ENCODE results near the gene PTGES.

DNA sequence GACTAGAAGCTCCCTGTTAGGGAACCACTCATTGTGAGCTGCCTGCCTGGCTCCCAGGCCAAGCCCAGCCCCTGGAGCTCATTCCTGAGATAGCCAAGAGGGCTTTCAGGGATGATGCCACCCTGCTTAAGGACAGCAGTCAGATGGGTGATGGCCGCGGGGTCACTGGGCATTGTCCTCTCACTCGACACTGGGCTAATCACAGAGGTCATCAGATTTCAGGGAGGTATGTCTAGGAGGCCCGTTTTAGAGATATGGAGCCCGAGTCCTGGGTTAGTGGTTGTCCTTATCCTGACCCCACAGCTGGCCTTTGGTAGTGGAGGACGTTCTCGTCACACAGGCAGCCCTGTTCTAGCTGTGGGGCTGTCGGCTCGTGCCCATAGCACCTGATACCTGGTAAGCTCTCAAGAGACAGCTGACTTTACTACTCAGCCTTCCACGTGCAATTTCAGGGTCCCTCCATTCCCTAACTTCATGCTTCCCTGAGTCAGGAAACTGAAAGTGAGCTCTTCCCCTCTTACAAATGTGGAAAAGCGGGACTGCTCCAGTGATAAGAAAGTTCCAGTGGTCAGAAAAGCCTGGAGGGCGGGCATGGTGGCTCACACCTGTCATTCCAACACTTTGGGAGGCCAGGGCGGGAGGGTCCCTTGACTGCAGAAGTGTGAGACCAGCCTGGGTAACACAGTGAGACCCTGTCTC is 7.1 kb upstream of the PTGES start:
- TF ChIP-seq POLR2AphosphoS5 (IDR thresholded peaks at IDR 0.05; ENCODE audit: low read depth, low read length) (no peak), TAF1 (IDR thresholded peaks at IDR 0.05; ENCODE audit: borderline replicate concordance, insufficient read depth, low read length) (no peak), SIN3A (IDR thresholded peaks at IDR 0.05; ENCODE audit: borderline replicate concordance, insufficient read depth, low read length) (no peak)

Data from PFSK-1 (cell line).